ENCODE data around the gene CMPK1. TPM values are rescaled to one million over a fixed set of nuclear protein-coding genes. Genes with fewer than 3 reads are reported as not detected.

Gene CMPK1
- total and polyA plus RNA-seq, 2 experiments from 2014 or later: 141 to 146 TPM

DNA sequence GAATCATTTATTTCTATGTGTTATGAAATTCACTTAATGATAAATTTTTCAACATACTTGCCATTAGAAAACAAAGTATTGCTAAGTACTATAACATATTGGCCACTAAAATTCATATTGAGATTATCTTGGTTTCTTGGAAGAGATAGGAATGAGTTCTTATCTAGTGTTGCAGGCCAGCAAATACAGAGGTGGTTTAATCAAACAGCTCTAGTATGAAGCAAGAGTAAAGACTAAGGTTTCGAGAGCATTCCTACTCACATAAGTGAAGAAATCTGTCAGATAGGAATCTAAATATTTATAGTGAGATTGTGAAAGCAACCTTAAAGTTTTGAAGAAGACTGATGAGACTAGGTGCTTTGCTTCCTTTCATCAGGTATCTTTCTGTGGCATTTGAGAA, 44.6 kb downstream of the CMPK1 start:
- Histone ChIP-seq H4K20me1 (ENCODE audit: insufficient read depth) (no peaks in the 10 kb centered on the region), H3K27ac (no peak overlapping the region), H2AFZ (no peak overlapping the region), H3K4me1 (ENCODE audit: insufficient read depth) (no peaks in the 10 kb centered on the region), H3F3A (ENCODE audit: insufficient read depth) (peaks cover 15% of the 10 kb centered on the region; the same call in 1 of the 2 replicates), H3K36me3 (ENCODE audit: low read depth) (peaks cover 49% of the 10 kb centered on the region), H3K4me3 (no peak overlapping the region), H3K9ac (no peak overlapping the region), H3K27me3 (replicated peaks; ENCODE audit: insufficient read depth) (no peaks in the 10 kb centered on the region), H3K4me2 (ENCODE audit: unreplicated experiment) (no peak overlapping the region), H3K79me2 (ENCODE audit: insufficient read depth) (no peaks in the 10 kb centered on the region), H3K9me2 (ENCODE audit: insufficient read depth) (no peaks in the 10 kb centered on the region), H3K9me3 (ENCODE audit: low read depth) (no peaks in the 10 kb centered on the region)
- DNase-seq: peak; percentile 9
- 69 to 76% methylated on average over 1 of the region's 1 CpG for WGBS, 2 experiments (ENCODE audit: low coverage in 1 of 2, low lambda C conversion rate in 2 of 2, missing lambda C conversion rate in 2 of 2)
- in situ Hi-C loops (cut with MboI): no loop called here
- TF ChIP-seq EZH2phosphoT487 (IDR thresholded peaks at IDR 0.05; ENCODE audit: insufficient read depth, low read depth) (no peak), EZH2 (IDR thresholded peaks at IDR 0.05; ENCODE audit: insufficient read depth, poor library complexity, severe bottlenecking) (no peak)

DNA sequence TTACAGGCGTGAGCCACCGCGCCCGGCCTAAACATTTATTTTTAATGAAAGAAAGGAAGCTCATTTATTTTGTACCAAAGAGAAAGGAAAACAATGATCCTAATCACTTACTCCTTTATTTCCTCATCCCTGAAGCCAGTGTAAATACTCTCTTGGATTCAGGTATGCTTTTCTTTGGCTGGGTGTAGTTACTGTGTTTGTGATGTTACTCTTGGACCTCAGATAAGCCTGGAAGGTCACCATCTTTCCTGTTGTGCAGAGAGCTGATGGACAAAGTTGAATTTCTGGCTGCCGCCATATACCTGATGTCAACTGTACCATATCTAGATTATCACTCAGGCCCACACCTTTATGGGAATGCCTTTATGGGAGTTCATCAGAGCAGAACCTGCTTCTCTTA, 47.1 kb downstream of the CMPK1 start:
- H3K27me3 ChIP-seq (replicated peaks; ENCODE audit: insufficient read depth): no peaks in the 10 kb centered on the region
- WGBS, 2 experiments (ENCODE audit: low coverage in 1 of 2, low lambda C conversion rate in 2 of 2, missing lambda C conversion rate in 2 of 2): 90 to 96% methylated on average over 5 of the region's 5 CpGs
- H3F3A ChIP-seq (ENCODE audit: insufficient read depth): peaks cover 15% of the 10 kb centered on the region; the same call in 1 of the 2 replicates
- no peak overlapping the region for H3K9ac ChIP-seq
- H3K36me3 ChIP-seq (ENCODE audit: low read depth): peaks cover 25% of the 10 kb centered on the region
- H3K4me3 ChIP-seq: no peak overlapping the region
- no peak overlapping the region for H3K27ac ChIP-seq
- TF ChIP-seq EZH2 (IDR thresholded peaks at IDR 0.05; ENCODE audit: insufficient read depth, poor library complexity, severe bottlenecking) (no peak), EZH2phosphoT487 (IDR thresholded peaks at IDR 0.05; ENCODE audit: insufficient read depth, low read depth) (no peak)
- H3K4me2 ChIP-seq (ENCODE audit: unreplicated experiment): no peak overlapping the region
- no peaks in the 10 kb centered on the region for H3K9me2 ChIP-seq (ENCODE audit: insufficient read depth)
- DNase-seq: no peak
- no peaks in the 10 kb centered on the region for H3K9me3 ChIP-seq (ENCODE audit: low read depth)
- no peaks in the 10 kb centered on the region for H4K20me1 ChIP-seq (ENCODE audit: insufficient read depth)
- in situ Hi-C loops (cut with MboI): no loop called here
- no peak overlapping the region for H2AFZ ChIP-seq
- no peaks in the 10 kb centered on the region for H3K79me2 ChIP-seq (ENCODE audit: insufficient read depth)
- no peaks in the 10 kb centered on the region for H3K4me1 ChIP-seq (ENCODE audit: insufficient read depth)

DNA sequence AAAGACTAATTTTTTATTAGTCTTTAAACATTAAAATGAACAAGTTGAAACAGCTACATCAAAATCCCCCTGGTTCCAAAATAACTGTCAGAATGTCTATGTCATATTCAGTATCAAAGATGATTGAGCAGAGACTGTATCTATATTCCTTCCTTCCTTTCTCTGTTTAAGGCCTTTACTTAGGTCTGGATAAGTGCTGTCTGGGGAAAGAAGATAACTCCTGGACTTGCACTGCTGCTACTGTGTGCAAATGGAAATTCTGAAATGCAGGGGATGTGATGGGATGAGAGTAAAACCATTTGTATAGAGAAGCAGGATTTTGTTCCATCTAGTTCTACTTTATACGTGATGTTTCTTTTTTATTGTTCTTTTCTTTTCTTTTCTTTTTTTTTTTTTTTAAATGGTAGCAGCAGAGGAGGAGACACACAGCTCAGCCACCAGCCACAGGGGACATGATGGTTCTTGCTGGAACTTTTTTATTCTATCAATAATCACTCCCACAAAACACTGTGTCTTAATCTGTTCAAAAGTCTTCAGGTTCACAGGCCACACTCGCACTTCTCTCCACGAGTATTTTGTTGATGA, 48.9 kb downstream of the CMPK1 start:
- in situ Hi-C loops (cut with MboI): no loop called here
- no peak overlapping the region for H3K4me2 ChIP-seq (ENCODE audit: unreplicated experiment)
- no peak for DNase-seq
- peaks cover 19% of the 10 kb centered on the region; the same call in 1 of the 2 replicates for H3K36me3 ChIP-seq (ENCODE audit: low read depth)
- H3K27me3 ChIP-seq (replicated peaks; ENCODE audit: insufficient read depth): no peaks in the 10 kb centered on the region
- H2AFZ ChIP-seq: no peak overlapping the region
- no peak overlapping the region for H3K4me3 ChIP-seq
- H3F3A ChIP-seq (ENCODE audit: insufficient read depth): peaks cover 29% of the 10 kb centered on the region
- no peaks in the 10 kb centered on the region for H3K9me2 ChIP-seq (ENCODE audit: insufficient read depth)
- no peaks in the 10 kb centered on the region for H4K20me1 ChIP-seq (ENCODE audit: insufficient read depth)
- TF ChIP-seq EZH2 (IDR thresholded peaks at IDR 0.05; ENCODE audit: insufficient read depth, poor library complexity, severe bottlenecking): no peak
- TF ChIP-seq EZH2phosphoT487 (IDR thresholded peaks at IDR 0.05; ENCODE audit: insufficient read depth, low read depth): no peak
- H3K27ac ChIP-seq: no peak overlapping the region
- no peaks in the 10 kb centered on the region for H3K4me1 ChIP-seq (ENCODE audit: insufficient read depth)
- H3K79me2 ChIP-seq (ENCODE audit: insufficient read depth): no peaks in the 10 kb centered on the region
- H3K9ac ChIP-seq: no peak overlapping the region
- H3K9me3 ChIP-seq (ENCODE audit: low read depth): no peaks in the 10 kb centered on the region
- 94 to 96% methylated on average over 3 of the region's 3 CpGs for WGBS, 2 experiments (ENCODE audit: low coverage in 1 of 2, low lambda C conversion rate in 2 of 2, missing lambda C conversion rate in 2 of 2)

DNA sequence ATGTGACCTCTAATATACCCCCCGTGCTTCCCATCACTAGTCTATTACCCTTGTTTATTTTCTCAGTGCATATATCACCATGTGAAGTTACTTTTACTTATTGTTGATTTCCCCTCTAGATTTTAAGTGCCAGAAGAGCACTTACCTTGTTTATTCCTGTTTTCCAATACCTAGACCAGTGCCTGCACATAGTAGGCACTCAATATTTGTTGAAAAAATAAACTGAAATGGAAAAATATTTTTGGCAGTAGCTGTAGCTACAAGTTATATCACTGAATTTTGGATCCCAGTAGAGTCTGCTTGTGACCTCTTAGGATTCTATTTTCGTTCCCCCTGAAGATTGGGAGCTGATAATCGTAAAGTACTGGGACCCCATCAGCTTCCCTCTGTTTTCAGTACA, 50.5 kb downstream of the CMPK1 start:
- Histone ChIP-seq H3K79me2 (ENCODE audit: insufficient read depth) (no peaks in the 10 kb centered on the region), H3K9ac (no peak overlapping the region), H3K4me1 (ENCODE audit: insufficient read depth) (no peaks in the 10 kb centered on the region), H3K4me3 (no peak overlapping the region), H3K4me2 (ENCODE audit: unreplicated experiment) (no peak overlapping the region), H3K9me3 (ENCODE audit: low read depth) (no peaks in the 10 kb centered on the region), H3K36me3 (ENCODE audit: low read depth) (peaks cover 14% of the 10 kb centered on the region; the same call in 1 of the 2 replicates), H4K20me1 (ENCODE audit: insufficient read depth) (no peaks in the 10 kb centered on the region), H3F3A (ENCODE audit: insufficient read depth) (peaks cover 31% of the 10 kb centered on the region), H3K27ac (no peak overlapping the region), H3K27me3 (replicated peaks; ENCODE audit: insufficient read depth) (no peaks in the 10 kb centered on the region), H3K9me2 (ENCODE audit: insufficient read depth) (no peaks in the 10 kb centered on the region), H2AFZ (no peak overlapping the region)
- in situ Hi-C loops (cut with MboI): no loop called here
- TF ChIP-seq EZH2 (IDR thresholded peaks at IDR 0.05; ENCODE audit: insufficient read depth, poor library complexity, severe bottlenecking) (no peak), EZH2phosphoT487 (IDR thresholded peaks at IDR 0.05; ENCODE audit: insufficient read depth, low read depth) (no peak)
- no peak for DNase-seq
- 96 to 100% methylated on average over 3 of the region's 3 CpGs for WGBS, 2 experiments (ENCODE audit: low coverage in 1 of 2, low lambda C conversion rate in 2 of 2, missing lambda C conversion rate in 2 of 2)
